OCI-LY7 (cell line): ENCODE data around the gene SORBS2. TPM values are rescaled to one million over a fixed set of nuclear protein-coding genes. Genes with fewer than 3 reads are reported as not detected.

Source experiments
- BruUV-seq: library from RNA; stranded (reverse); fragments of 400-500 nt; replicated peaks from 2 replicates; lab custom pipeline; 2021; lab: Mats Ljungman, UMichigan
- CTCF ChIA-PET: fragments of 300-600 bp; sonication (Branson Sonifier 250); formaldehyde crosslinking; loops from one replicate; lab custom pipeline; 2022; ENCODE audit warnings: antibody characterized with exemption; ENCODE audit not compliant: unreplicated experiment; lab: Charles Lee
- POLR2A ChIA-PET: fragments of 300-600 bp; sonication (Branson Sonifier 250); formaldehyde crosslinking; loops from one replicate; lab custom pipeline; 2022; ENCODE audit warnings: antibody characterized with exemption; lab: Charles Lee
- DNase-seq: peaks from one replicate; pipeline ENCODE4 v3.0.0-alpha.2; 2015; ENCODE audit warnings: low spot score
- H2AFZ ChIP-seq: fragments of 200-600 bp; sonication (generic), shearing (Covaris generic); 2 replicates; pipeline ENCODE4 v1.6.1; 2014; ENCODE audit warnings: mild to moderate bottlenecking, antibody characterized with exemption, low read length, moderate library complexity
- H3K27ac ChIP-seq: fragments of 200-600 bp; sonication (generic); 2 replicates; pipeline ENCODE4 v1.5.1; 2014; ENCODE audit warnings: mixed run types, low read depth, mild to moderate bottlenecking, moderate library complexity, low read length, inconsistent platforms; ENCODE audit not compliant: poor library complexity, severe bottlenecking
- H3K36me3 ChIP-seq: fragments of 200-600 bp; sonication (generic); 2 replicates; pipeline ENCODE4 v1.6.1; 2014; ENCODE audit warnings: mild to moderate bottlenecking, antibody characterized with exemption, low read length, moderate library complexity, mixed read lengths; ENCODE audit not compliant: insufficient read depth
- H3K4me1 ChIP-seq: fragments of 200-600 bp; sonication (generic); 2 replicates; pipeline ENCODE4 v1.5.1; 2014; ENCODE audit warnings: mild to moderate bottlenecking, low read length; ENCODE audit not compliant: insufficient read depth, poor library complexity, severe bottlenecking
- H3K4me2 ChIP-seq: fragments of 200-600 bp; sonication (generic); 2 replicates; pipeline ENCODE4 v1.6.1; 2014; ENCODE audit warnings: mild to moderate bottlenecking, low read length
- H3K4me3 ChIP-seq: fragments of 200-600 bp; sonication (generic); 2 replicates; pipeline ENCODE4 v1.5.1; 2014; ENCODE audit warnings: mild to moderate bottlenecking, low read depth, low read length; ENCODE audit not compliant: poor library complexity, severe bottlenecking
- H3K79me2 ChIP-seq: fragments of 200-600 bp; sonication (generic); 2 replicates; pipeline ENCODE4 v1.6.1; 2016; ENCODE audit warnings: low read depth, mild to moderate bottlenecking, low read length, moderate library complexity, mixed read lengths; ENCODE audit not compliant: insufficient read depth
- H3K9me2 ChIP-seq: fragments of 200-600 bp; sonication (generic); 2 replicates; pipeline ENCODE4 v1.6.1; 2016; ENCODE audit warnings: mild to moderate bottlenecking, low read length, mixed read lengths; ENCODE audit not compliant: insufficient read depth
- H3K9me3 ChIP-seq: fragments of 200-600 bp; sonication (generic); 2 replicates; pipeline ENCODE4 v1.6.1; 2014; ENCODE audit warnings: mild to moderate bottlenecking, mixed run types, low read length, mixed read lengths
- H4K20me1 ChIP-seq: fragments of 200-600 bp; sonication (generic); 2 replicates; pipeline ENCODE4 v1.6.1; 2014; ENCODE audit warnings: mild to moderate bottlenecking, antibody characterized with exemption, low read length, moderate library complexity, mixed read lengths; ENCODE audit not compliant: insufficient read depth
- CTCF ChIP-seq: fragments of 200-600 bp; sonication (generic); conservative IDR thresholded peaks from 2 replicates; pipeline ENCODE4 v1.5.1; 2014; ENCODE audit warnings: mild to moderate bottlenecking, antibody characterized with exemption, low read length, moderate library complexity, mixed read lengths
- EZH2phosphoT487 ChIP-seq: fragments of 200-600 bp; sonication (generic); IDR thresholded peaks from 2 replicates; pipeline ENCODE4 v1.6.1; 2018; ENCODE audit warnings: low read depth, borderline replicate concordance, mild to moderate bottlenecking, mixed run types, antibody characterized with exemption, low read length, moderate library complexity, mixed read lengths
- intact Hi-C: fragments of 100-400 bp; cut with micrococcal nuclease; formaldehyde crosslinking; loops from one replicate; pipeline ENCODE4 v1.10.0; 2022; ENCODE audit not compliant: unreplicated experiment
- total RNA-seq, 2 experiments: library from RNA; depleted of rRNA in 1 of 2; stranded (reverse); fragments of >200 nt in 1 of 2; shearing (Covaris generic) in 1 of 2; gene quantifications; 2 replicates each; pipeline ENCODE4 v1.2.3, GENCODE V29; 2014 to 2022

SORBS2 gene
- total RNA-seq, 2 experiments from 2014 or later, result 33.2 to 43.5 TPM

GRCh38 chr4:185735866-185736400 is 76.1 kb downstream of the SORBS2 start:
- ChIA-PET POLR2A (interaction anchor here (1.0 kb wide), 1 partner anchor 483 kb away, joined by 3 read pairs; no protein-coding TSS in a partner anchor), CTCF (no interaction called here)
- TF ChIP-seq EZH2phosphoT487, result no peak
- TF ChIP-seq CTCF, result no peak

GRCh38 chr4:185734930-185735329 is 77.1 kb downstream of the SORBS2 start:
- ChIA-PET CTCF (no interaction called here), POLR2A (interaction anchor here (0.6 to 1.0 kb wide), 3 partner anchors 66 to 482 kb away, joined by 3 read pairs; no protein-coding TSS in a partner anchor)
- Histone ChIP-seq H3K4me3 (no peak overlapping the region), H3K9me2 (no peaks in the 10 kb centered on the region), H3K79me2 (no peaks in the 10 kb centered on the region), H2AFZ (no peak overlapping the region), H4K20me1 (peaks cover 12% of the 10 kb centered on the region), H3K9me3 (no peaks in the 10 kb centered on the region), H3K36me3 (no peaks in the 10 kb centered on the region), H3K27ac (no peak overlapping the region), H3K4me2 (no peak overlapping the region), H3K4me1 (peaks cover 53% of the 10 kb centered on the region)
- TF ChIP-seq EZH2phosphoT487 (no peak), CTCF (no peak)
- intact Hi-C loops, result loop anchor here (5.0 kb wide), 1 partner anchor 147 kb away; no protein-coding TSS in a partner anchor
- no TSS peak for BruUV-seq
- no peak for DNase-seq

More at GRCh38 chr4:185735866-185736400, 76.1 kb downstream of the SORBS2 start:
- intact Hi-C loops, result no loop called here
- peaks cover 53% of the 10 kb centered on the region for H3K4me1 ChIP-seq
- H2AFZ ChIP-seq, result no peak overlapping the region
- BruUV-seq, result no TSS peak
- no peak overlapping the region for H3K4me2 ChIP-seq
- peaks cover 12% of the 10 kb centered on the region for H4K20me1 ChIP-seq
- no peaks in the 10 kb centered on the region for H3K36me3 ChIP-seq
- no peak for DNase-seq
- H3K9me2 ChIP-seq, result no peaks in the 10 kb centered on the region
- H3K9me3 ChIP-seq, result no peaks in the 10 kb centered on the region
- no peak overlapping the region for H3K4me3 ChIP-seq
- H3K27ac ChIP-seq, result no peak overlapping the region
- H3K79me2 ChIP-seq, result no peaks in the 10 kb centered on the region

GRCh38 chr4:185734214-185734613 is 77.8 kb downstream of the SORBS2 start:
- BruUV-seq, result no TSS peak
- Histone ChIP-seq H3K9me2 (no peaks in the 10 kb centered on the region), H2AFZ (no peak overlapping the region), H3K4me1 (peaks cover 50% of the 10 kb centered on the region), H4K20me1 (peaks cover 10% of the 10 kb centered on the region), H3K36me3 (no peaks in the 10 kb centered on the region), H3K4me2 (peak overlapping the region; percentile 28; the same call in 1 of the 2 replicates), H3K4me3 (no peak overlapping the region), H3K9me3 (no peaks in the 10 kb centered on the region), H3K27ac (no peak overlapping the region), H3K79me2 (no peaks in the 10 kb centered on the region)
- intact Hi-C loops, result loop anchor here (5.0 kb wide), 1 partner anchor 148 kb away; no protein-coding TSS in a partner anchor
- TF ChIP-seq CTCF, result no peak
- TF ChIP-seq EZH2phosphoT487, result no peak
- no peak for DNase-seq
- CTCF ChIA-PET, result no interaction called here
- POLR2A ChIA-PET, result no interaction called here
